Measurements from ENCODE around the gene RIMS4.

RIMS4 gene

GRCh38 chr20:44810391-44811149, at the start of gene RIMS4:
Gene RIMS4, minus strand, starts transcription at chr20:44810546. Its CDS starts 275 bp downstream, at chr20:44810271.
- Histone ChIP-seq H3K4me1 (ENCODE audit: insufficient read depth, low read length) (peaks cover 1% of the 10 kb centered on the region; the same call in 1 of the 2 replicates), H3K36me3 (ENCODE audit: insufficient read depth, low read length) (no peaks in the 10 kb centered on the region), H3K9me3 (ENCODE audit: control insufficient read depth, insufficient read depth, low read length) (no peaks in the 10 kb centered on the region), H3K9ac (ENCODE audit: low read depth, low read length) (peak within 1 kb of the TSS; percentile 62)

- no peaks in the 10 kb centered on the region for H3K36me3 ChIP-seq (ENCODE audit: insufficient read depth, low read length)
- no peaks in the 10 kb centered on the region for H3K9me3 ChIP-seq (ENCODE audit: control insufficient read depth, insufficient read depth, low read length)
- H3K4me1 ChIP-seq (ENCODE audit: insufficient read depth, low read length) = peaks cover 3% of the 10 kb centered on the region; the same call in 1 of the 2 replicates
- H3K9ac ChIP-seq (ENCODE audit: low read depth, low read length) = no peak overlapping the region
Measured at GRCh38 chr20:44858606-44859360, 48.4 kb upstream of the RIMS4 start.

- Histone ChIP-seq H3K9ac (ENCODE audit: low read depth, low read length) (no peak overlapping the region), H3K9me3 (ENCODE audit: control insufficient read depth, insufficient read depth, low read length) (no peaks in the 10 kb centered on the region), H3K4me1 (ENCODE audit: insufficient read depth, low read length) (peaks cover 3% of the 10 kb centered on the region; the same call in 1 of the 2 replicates), H3K36me3 (ENCODE audit: insufficient read depth, low read length) (no peaks in the 10 kb centered on the region)
Measured at GRCh38 chr20:44856856-44857448, 46.6 kb upstream of the RIMS4 start.

GRCh38 chr20:44856442-44856841, 46.1 kb upstream of the RIMS4 start:
- Histone ChIP-seq H3K36me3 (ENCODE audit: insufficient read depth, low read length) (no peaks in the 10 kb centered on the region), H3K9ac (ENCODE audit: low read depth, low read length) (no peak overlapping the region), H3K4me1 (ENCODE audit: insufficient read depth, low read length) (0 out of 2 replicates have a peak, but pooled peaks cover under 1% of the 10 kb centered on the region), H3K9me3 (ENCODE audit: control insufficient read depth, insufficient read depth, low read length) (no peaks in the 10 kb centered on the region)

GRCh38 chr20:44851545-44851944, 41.2 kb upstream of the RIMS4 start:
- no peaks in the 10 kb centered on the region for H3K36me3 ChIP-seq (ENCODE audit: insufficient read depth, low read length)
- no peak overlapping the region for H3K9ac ChIP-seq (ENCODE audit: low read depth, low read length)
- no peaks in the 10 kb centered on the region; the same call in 1 of the 2 replicates for H3K9me3 ChIP-seq (ENCODE audit: control insufficient read depth, insufficient read depth, low read length)
- no peaks in the 10 kb centered on the region for H3K4me1 ChIP-seq (ENCODE audit: insufficient read depth, low read length)

- Histone ChIP-seq H3K9me3 (ENCODE audit: control insufficient read depth, insufficient read depth, low read length) (no peaks in the 10 kb centered on the region; the same call in 1 of the 2 replicates), H3K36me3 (ENCODE audit: insufficient read depth, low read length) (no peaks in the 10 kb centered on the region), H3K9ac (ENCODE audit: low read depth, low read length) (no peak overlapping the region), H3K4me1 (ENCODE audit: insufficient read depth, low read length) (no peaks in the 10 kb centered on the region)
Measured at GRCh38 chr20:44850837-44851236, 40.5 kb upstream of the RIMS4 start.

- no peak overlapping the region for H3K9ac ChIP-seq (ENCODE audit: low read depth, low read length)
- no peaks in the 10 kb centered on the region for H3K4me1 ChIP-seq (ENCODE audit: insufficient read depth, low read length)
- no peaks in the 10 kb centered on the region; the same call in 1 of the 2 replicates for H3K9me3 ChIP-seq (ENCODE audit: control insufficient read depth, insufficient read depth, low read length)
Measured at GRCh38 chr20:44850272-44850671, 39.9 kb upstream of the RIMS4 start.

GRCh38 chr20:44849703-44850102, 39.4 kb upstream of the RIMS4 start:
- no peaks in the 10 kb centered on the region for H3K4me1 ChIP-seq (ENCODE audit: insufficient read depth, low read length)
- H3K9ac ChIP-seq (ENCODE audit: low read depth, low read length) = no peak overlapping the region
- H3K36me3 ChIP-seq (ENCODE audit: insufficient read depth, low read length) = no peaks in the 10 kb centered on the region
- no peaks in the 10 kb centered on the region; the same call in 1 of the 2 replicates for H3K9me3 ChIP-seq (ENCODE audit: control insufficient read depth, insufficient read depth, low read length)

More at GRCh38 chr20:44850272-44850671, 39.9 kb upstream of the RIMS4 start:
- no peaks in the 10 kb centered on the region for H3K36me3 ChIP-seq (ENCODE audit: insufficient read depth, low read length)

- no peaks in the 10 kb centered on the region for H3K4me1 ChIP-seq (ENCODE audit: insufficient read depth, low read length)
- no peaks in the 10 kb centered on the region; the same call in 1 of the 2 replicates for H3K9me3 ChIP-seq (ENCODE audit: control insufficient read depth, insufficient read depth, low read length)
- no peaks in the 10 kb centered on the region for H3K36me3 ChIP-seq (ENCODE audit: insufficient read depth, low read length)
- H3K9ac ChIP-seq (ENCODE audit: low read depth, low read length) = no peak overlapping the region
Measured at GRCh38 chr20:44848254-44849015, 38.1 kb upstream of the RIMS4 start.

- no peak overlapping the region for H3K9ac ChIP-seq (ENCODE audit: low read depth, low read length)
- H3K4me1 ChIP-seq (ENCODE audit: insufficient read depth, low read length) = no peaks in the 10 kb centered on the region
- peaks cover 5% of the 10 kb centered on the region; the same call in 1 of the 2 replicates for H3K9me3 ChIP-seq (ENCODE audit: control insufficient read depth, insufficient read depth, low read length)
- no peaks in the 10 kb centered on the region for H3K36me3 ChIP-seq (ENCODE audit: insufficient read depth, low read length)
Measured at GRCh38 chr20:44843876-44844275, 33.5 kb upstream of the RIMS4 start.

GRCh38 chr20:44841955-44842354, 31.6 kb upstream of the RIMS4 start:
- Histone ChIP-seq H3K4me1 (ENCODE audit: insufficient read depth, low read length) (no peaks in the 10 kb centered on the region), H3K9me3 (ENCODE audit: control insufficient read depth, insufficient read depth, low read length) (peaks cover 5% of the 10 kb centered on the region; the same call in 1 of the 2 replicates), H3K36me3 (ENCODE audit: insufficient read depth, low read length) (no peaks in the 10 kb centered on the region), H3K9ac (ENCODE audit: low read depth, low read length) (no peak overlapping the region)

- Histone ChIP-seq H3K36me3 (ENCODE audit: insufficient read depth, low read length) (no peaks in the 10 kb centered on the region), H3K4me1 (ENCODE audit: insufficient read depth, low read length) (no peaks in the 10 kb centered on the region; the same call in 1 of the 2 replicates), H3K9ac (ENCODE audit: low read depth, low read length) (no peak overlapping the region), H3K9me3 (ENCODE audit: control insufficient read depth, insufficient read depth, low read length) (peaks cover 5% of the 10 kb centered on the region; the same call in 1 of the 2 replicates)
Measured at GRCh38 chr20:44840826-44841225, 30.5 kb upstream of the RIMS4 start.

- no peak overlapping the region for H3K9ac ChIP-seq (ENCODE audit: low read depth, low read length)
- H3K9me3 ChIP-seq (ENCODE audit: control insufficient read depth, insufficient read depth, low read length) = peaks cover 5% of the 10 kb centered on the region; the same call in 1 of the 2 replicates
- no peaks in the 10 kb centered on the region; the same call in 1 of the 2 replicates for H3K4me1 ChIP-seq (ENCODE audit: insufficient read depth, low read length)
- H3K36me3 ChIP-seq (ENCODE audit: insufficient read depth, low read length) = no peaks in the 10 kb centered on the region
Measured at GRCh38 chr20:44839481-44839880, 29.1 kb upstream of the RIMS4 start.

GRCh38 chr20:44838521-44838920, 28.2 kb upstream of the RIMS4 start:
- no peaks in the 10 kb centered on the region; the same call in 1 of the 2 replicates for H3K4me1 ChIP-seq (ENCODE audit: insufficient read depth, low read length)
- H3K36me3 ChIP-seq (ENCODE audit: insufficient read depth, low read length) = no peaks in the 10 kb centered on the region
- H3K9ac ChIP-seq (ENCODE audit: low read depth, low read length) = no peak overlapping the region
- H3K9me3 ChIP-seq (ENCODE audit: control insufficient read depth, insufficient read depth, low read length) = peaks cover 5% of the 10 kb centered on the region; the same call in 1 of the 2 replicates
